GM18520 (cell line): ENCODE measurements around the gene THAP12.
A peak's percentile ranks its signal among the peaks of the same experiment; 100 is the strongest.
"Not testable (repeated sequence)": the region's sequence is repeated elsewhere in the genome, so short reads cannot be mapped to it uniquely, and the experiment has no call there.

Experiments
- ATAC-seq: cut with Tn5 transposase; IDR thresholded peaks from one replicate; pipeline ENCODE4 v1.9.1; 2021; ENCODE audit not compliant: unreplicated experiment

Gene THAP12

GRCh38 chr11:76380977-76381719 is at the start of gene THAP12, which contains the start of gene GVQW3:
Gene THAP12 (minus strand): TSS chr11:76381132. CDS start chr11:76380836, 296 bp downstream.
Gene GVQW3 (plus strand): TSS chr11:76381323. CDS start chr11:76381829, 506 bp downstream.
- peak; percentile 66 for ATAC-seq

GRCh38 chr11:76426660-76427059 is 45.7 kb upstream of the THAP12 start:
- ATAC-seq, result no peak

GRCh38 chr11:76424891-76425290 is 44.0 kb upstream of the THAP12 start:
- peak; percentile 33 for ATAC-seq

- ATAC-seq, result peak; percentile 74
Observed at GRCh38 chr11:76424379-76424778, 43.4 kb upstream of the THAP12 start.

GRCh38 chr11:76419896-76420295 is 39.0 kb upstream of the THAP12 start:
- no peak for ATAC-seq

GRCh38 chr11:76415073-76415472 is 34.1 kb upstream of the THAP12 start:
- ATAC-seq, result no peak

GRCh38 chr11:76410851-76411357 is 30.0 kb upstream of the THAP12 start:
- no peak for ATAC-seq

GRCh38 chr11:76408171-76408965 is 27.4 kb upstream of the THAP12 start:
- no peak for ATAC-seq

GRCh38 chr11:76406359-76406758 is 25.4 kb upstream of the THAP12 start:
- ATAC-seq, result no peak

GRCh38 chr11:76401484-76401883 is 20.6 kb upstream of the THAP12 start:
- not testable (repeated sequence) for ATAC-seq

- no peak for ATAC-seq
Observed at GRCh38 chr11:76400967-76401366, 20.0 kb upstream of the THAP12 start.

- ATAC-seq, result peak; percentile 61
Observed at GRCh38 chr11:76397383-76397782, 16.5 kb upstream of the THAP12 start.

GRCh38 chr11:76395296-76395695 is 14.4 kb upstream of the THAP12 start:
- ATAC-seq, result no peak

GRCh38 chr11:76394411-76394810 is 13.5 kb upstream of the THAP12 start:
- ATAC-seq, result no peak

- ATAC-seq, result no peak
Observed at GRCh38 chr11:76392870-76393269, 11.9 kb upstream of the THAP12 start.

- no peak for ATAC-seq
Observed at GRCh38 chr11:76391811-76392475, 11.0 kb upstream of the THAP12 start.

GRCh38 chr11:76391021-76391420 is 10.1 kb upstream of the THAP12 start:
- ATAC-seq, result no peak

- ATAC-seq, result no peak
Observed at GRCh38 chr11:76388408-76388807, 7.5 kb upstream of the THAP12 start.

GRCh38 chr11:76385903-76386302 is 5.0 kb upstream of the THAP12 start:
- no peak for ATAC-seq

- ATAC-seq, result no peak
Observed at GRCh38 chr11:76382209-76382608, 1.3 kb upstream of the THAP12 start.
